ENCODE data around the gene KLHL26. TPM values are rescaled to one million over a fixed set of nuclear protein-coding genes. Genes with fewer than 3 reads are reported as not detected.

The KLHL26 gene
- total RNA-seq, 2 donors from 2014 or later, result 7.3 to 14.7 TPM

- H3K9me3 ChIP-seq, result no peaks in the 10 kb centered on the region
- DNase-seq, result no peak
- no peaks in the 10 kb centered on the region for H3K27me3 ChIP-seq
- no peak overlapping the region for H3K9ac ChIP-seq (ENCODE audit: low read depth in 2 of 2, low read length in 2 of 2)
- H3K4me1 ChIP-seq, result no peaks in the 10 kb centered on the region
- H3K4me3 ChIP-seq, result no peak overlapping the region
- intact Hi-C loops (cut with DNase I), result loop anchor here (10.0 kb wide), 1 partner anchor 203 kb away; no protein-coding TSS in a partner anchor
- no peak for TF ChIP-seq CTCF (IDR thresholded peaks at IDR 0.05)
- no peaks in the 10 kb centered on the region for H3K36me3 ChIP-seq
- H3K27ac ChIP-seq, result no peak overlapping the region
These were observed 31.4 kb downstream of the KLHL26 start for GRCh38 chr19:18668252-18668631.

GRCh38 chr19:18668744-18669523 lies 32.1 kb downstream of the KLHL26 start:
- intact Hi-C loops (cut with DNase I), result loop anchor here (10.0 kb wide), 1 partner anchor 204 kb away; no protein-coding TSS in a partner anchor
- H3K9me3 ChIP-seq, result no peaks in the 10 kb centered on the region
- H3K4me3 ChIP-seq, result no peak overlapping the region
- DNase-seq, result no peak
- no peaks in the 10 kb centered on the region for H3K4me1 ChIP-seq
- H3K9ac ChIP-seq (ENCODE audit: low read depth in 2 of 2, low read length in 2 of 2), result no peak overlapping the region
- H3K36me3 ChIP-seq, result no peaks in the 10 kb centered on the region
- H3K27me3 ChIP-seq, result no peaks in the 10 kb centered on the region
- TF ChIP-seq CTCF (IDR thresholded peaks at IDR 0.05), result no peak
- H3K27ac ChIP-seq, result no peak overlapping the region

GRCh38 chr19:18669524-18669817 lies 32.6 kb downstream of the KLHL26 start:
- no peaks in the 10 kb centered on the region for H3K36me3 ChIP-seq
- intact Hi-C loops (cut with DNase I), result loop anchor here (10.0 kb wide), 1 partner anchor 205 kb away; no protein-coding TSS in a partner anchor
- H3K9ac ChIP-seq (ENCODE audit: low read depth in 2 of 2, low read length in 2 of 2), result no peak overlapping the region
- no peaks in the 10 kb centered on the region for H3K27me3 ChIP-seq
- H3K27ac ChIP-seq, result no peak overlapping the region
- H3K9me3 ChIP-seq, result no peaks in the 10 kb centered on the region
- TF ChIP-seq CTCF (IDR thresholded peaks at IDR 0.05), result no peak
- no peak overlapping the region for H3K4me3 ChIP-seq
- H3K4me1 ChIP-seq, result no peaks in the 10 kb centered on the region
- DNase-seq, result no peak

- Histone ChIP-seq H3K4me1 (no peaks in the 10 kb centered on the region), H3K4me3 (no peak overlapping the region), H3K27ac (no peak overlapping the region), H3K9ac (ENCODE audit: low read depth in 2 of 2, low read length in 2 of 2) (no peak overlapping the region), H3K36me3 (no peaks in the 10 kb centered on the region), H3K27me3 (no peaks in the 10 kb centered on the region), H3K9me3 (no peaks in the 10 kb centered on the region)
- DNase-seq, result no peak
- no peak for TF ChIP-seq CTCF (IDR thresholded peaks at IDR 0.05)
- intact Hi-C loops (cut with DNase I), result loop anchor here (10.0 kb wide), 1 partner anchor 205 kb away; no protein-coding TSS in a partner anchor
These were observed 33.1 kb downstream of the KLHL26 start for GRCh38 chr19:18669883-18670282.

- no peak for DNase-seq
- Histone ChIP-seq H3K36me3 (no peaks in the 10 kb centered on the region), H3K27ac (no peak overlapping the region), H3K9ac (ENCODE audit: low read depth in 2 of 2, low read length in 2 of 2) (no peak overlapping the region), H3K4me1 (no peaks in the 10 kb centered on the region), H3K27me3 (no peaks in the 10 kb centered on the region), H3K9me3 (no peaks in the 10 kb centered on the region), H3K4me3 (no peak overlapping the region)
- no peak for TF ChIP-seq CTCF (IDR thresholded peaks at IDR 0.05)
- intact Hi-C loops (cut with DNase I), result no loop called here
These were observed 33.5 kb downstream of the KLHL26 start for GRCh38 chr19:18670312-18670711.

Measured in colonic mucosa (tissue), 4 donors.